Hematopoietic multipotent progenitor cell treated with erythropoietin and hydrocortisone succinate and interleukin-3 and kit ligand, for 15 days (in vitro differentiated cells): ENCODE data around the gene MPP3.

Experiments
- DNase-seq: peaks from one replicate; pipeline ENCODE4 v3.0.0-alpha.2; 2015; ENCODE audit warnings: low spot score

The MPP3 gene

GRCh38 chr17:43831633-43832032 is 1.3 kb downstream of the MPP3 start:
- no peak for DNase-seq

GRCh38 chr17:43830510-43831140 is 2.3 kb downstream of the MPP3 start:
- DNase-seq = no peak

GRCh38 chr17:43829738-43830137 is 3.2 kb downstream of the MPP3 start:
- no peak for DNase-seq

- DNase-seq = no peak
These were observed 5.3 kb downstream of the MPP3 start for GRCh38 chr17:43827596-43827995.

- no peak for DNase-seq
These were observed 6.7 kb downstream of the MPP3 start for GRCh38 chr17:43826206-43826605.

- DNase-seq = no peak
These were observed 7.4 kb downstream of the MPP3 start for GRCh38 chr17:43825567-43825966.

- no peak for DNase-seq
These were observed 9.4 kb downstream of the MPP3 start for GRCh38 chr17:43823350-43824084.

- DNase-seq = no peak
These were observed 10.3 kb downstream of the MPP3 start for GRCh38 chr17:43822570-43823190.

- no peak for DNase-seq
These were observed 12.2 kb downstream of the MPP3 start for GRCh38 chr17:43820759-43821158.

- no peak for DNase-seq
These were observed 14.0 kb downstream of the MPP3 start for GRCh38 chr17:43818966-43819365.

- no peak for DNase-seq
These were observed 15.1 kb downstream of the MPP3 start for GRCh38 chr17:43817826-43818225.

GRCh38 chr17:43816336-43817320 is 16.3 kb downstream of the MPP3 start:
- DNase-seq = no peak

- DNase-seq = no peak
These were observed 18.2 kb downstream of the MPP3 start for GRCh38 chr17:43814714-43815113.

- DNase-seq = no peak
These were observed 18.9 kb downstream of the MPP3 start for GRCh38 chr17:43814026-43814425.

- DNase-seq = no peak
These were observed 19.6 kb downstream of the MPP3 start for GRCh38 chr17:43813386-43813785.

GRCh38 chr17:43812396-43813265 is 20.3 kb downstream of the MPP3 start:
- DNase-seq = no peak

- DNase-seq = no peak
These were observed 22.1 kb downstream of the MPP3 start for GRCh38 chr17:43810823-43811222.

GRCh38 chr17:43810226-43810715 is 22.7 kb downstream of the MPP3 start:
- DNase-seq = no peak

- no peak for DNase-seq
These were observed 23.8 kb downstream of the MPP3 start for GRCh38 chr17:43809121-43809520.

GRCh38 chr17:43808076-43808475 is 24.9 kb downstream of the MPP3 start:
- no peak for DNase-seq

GRCh38 chr17:43805117-43805516 is 27.8 kb downstream of the MPP3 start:
- DNase-seq = no peak
